GM19324 (cell line): Measurements from ENCODE around the gene DPY19L2.
"Not testable (repeated sequence)": the region's sequence is repeated elsewhere in the genome, so short reads cannot be mapped to it uniquely, and the experiment has no call there.

Source experiments
- ATAC-seq: cut with Tn5 transposase; IDR thresholded peaks from one replicate; pipeline ENCODE4 v1.9.1; 2021; ENCODE audit warnings: mild to moderate bottlenecking, moderate library complexity; ENCODE audit not compliant: unreplicated experiment, low FRiP score

DPY19L2 gene

DNA sequence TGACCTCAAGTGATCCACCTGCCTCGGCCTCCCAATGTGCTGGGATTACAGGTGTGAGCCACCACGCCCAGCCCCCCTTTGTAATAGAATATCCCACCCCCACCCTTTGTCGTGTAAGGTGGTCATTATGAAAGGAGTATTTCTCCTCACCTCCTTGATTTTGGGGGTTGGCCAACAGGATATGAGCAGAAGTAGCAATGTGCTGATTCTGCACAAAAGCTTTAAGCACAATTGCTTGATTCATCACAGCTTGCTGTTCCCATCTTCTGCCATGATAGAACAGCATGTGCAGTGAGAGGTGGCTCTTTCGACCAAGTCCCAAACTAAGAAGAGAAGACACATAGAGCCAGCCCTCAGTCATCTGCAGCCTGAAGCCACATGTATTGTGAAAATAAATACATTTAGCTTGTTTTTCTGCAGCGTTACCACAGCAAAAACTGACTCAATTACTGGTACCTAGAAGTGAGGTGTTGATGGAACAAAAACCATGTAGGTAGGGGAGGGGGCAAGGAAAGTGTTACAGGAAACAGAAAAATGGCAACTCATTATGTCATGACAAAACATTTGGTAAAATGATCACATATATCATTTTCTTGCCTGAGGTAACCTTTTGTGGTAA lies 122.9 kb downstream of the DPY19L2 start:
- ATAC-seq: not testable (repeated sequence)

DNA sequence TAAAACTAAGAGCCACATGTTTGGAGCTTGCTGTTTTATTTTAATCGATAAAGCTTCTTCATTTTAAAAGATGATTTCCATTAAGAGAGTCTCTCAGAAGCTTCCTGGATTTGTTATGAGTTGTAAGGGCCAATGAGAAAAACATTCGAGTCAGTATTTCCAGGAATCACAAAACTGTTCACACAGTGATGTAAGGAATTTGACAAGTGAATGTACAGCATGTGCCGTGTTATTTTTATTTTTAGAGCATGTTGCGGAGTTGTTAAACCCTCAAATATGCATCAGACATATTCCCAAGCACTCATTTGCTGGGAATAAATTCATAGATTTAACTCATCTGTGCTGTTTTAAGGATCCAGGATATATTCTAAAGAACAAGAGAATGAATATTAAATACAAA lies 129.6 kb downstream of the DPY19L2 start:
- not testable (repeated sequence) for ATAC-seq

DNA sequence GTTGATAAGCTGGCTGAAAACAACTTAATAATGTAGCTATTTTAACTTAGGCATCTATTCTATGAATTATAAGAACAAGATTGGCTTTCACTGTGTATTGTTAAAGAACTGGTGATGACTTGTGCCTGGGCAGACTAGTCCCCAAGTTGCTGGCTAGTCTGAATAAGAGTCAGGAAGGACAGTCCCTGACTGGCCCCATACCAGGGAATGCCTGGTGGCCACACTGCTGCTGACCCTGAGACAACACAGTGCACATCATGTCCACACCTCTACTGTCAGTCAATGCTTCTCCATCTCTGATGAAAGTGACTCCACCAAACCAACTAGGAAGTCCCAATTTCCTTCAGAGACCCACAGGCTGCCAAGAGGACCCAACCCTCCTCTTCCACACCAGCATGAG lies 130.5 kb downstream of the DPY19L2 start:
- ATAC-seq: not testable (repeated sequence)

DNA sequence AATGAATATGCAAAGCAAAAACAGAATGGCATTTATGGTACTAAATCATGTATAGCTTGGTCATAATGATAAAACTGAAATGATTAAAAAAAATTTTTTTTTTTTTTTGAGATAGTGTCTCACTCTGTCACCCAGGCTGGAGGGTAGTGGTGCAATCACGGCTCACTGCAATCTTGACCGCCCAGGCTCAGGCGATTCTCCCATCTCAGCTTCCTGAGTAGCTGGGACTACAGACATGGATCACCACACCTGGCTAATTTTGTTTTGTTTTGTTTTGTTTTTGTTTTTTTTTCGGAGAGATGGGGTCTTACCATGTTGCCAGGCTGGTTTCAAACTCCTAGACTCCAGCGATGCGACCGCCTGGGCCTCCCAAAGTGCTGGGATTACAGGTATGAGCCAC lies 138.7 kb downstream of the DPY19L2 start:
- ATAC-seq: not testable (repeated sequence)

DNA sequence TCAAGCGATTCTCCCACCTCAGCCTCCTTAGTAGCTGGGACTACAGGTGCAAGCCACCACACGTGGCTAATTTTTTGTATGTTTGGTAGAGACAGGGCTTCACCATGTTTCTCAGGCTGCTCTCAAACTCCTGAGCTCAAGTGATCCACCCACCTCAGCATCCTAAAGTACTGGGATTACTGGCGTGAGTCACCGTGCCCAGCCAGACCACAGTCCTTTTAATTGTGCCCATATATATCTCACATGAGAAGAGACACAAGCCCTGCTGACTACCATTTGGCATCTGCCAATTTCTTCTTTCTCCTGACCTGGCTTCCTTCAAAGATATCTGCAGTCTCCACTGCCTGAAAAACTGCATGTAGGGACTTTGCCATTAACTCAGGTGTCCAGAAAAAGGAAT lies 142.5 kb downstream of the DPY19L2 start:
- ATAC-seq: no peak

DNA sequence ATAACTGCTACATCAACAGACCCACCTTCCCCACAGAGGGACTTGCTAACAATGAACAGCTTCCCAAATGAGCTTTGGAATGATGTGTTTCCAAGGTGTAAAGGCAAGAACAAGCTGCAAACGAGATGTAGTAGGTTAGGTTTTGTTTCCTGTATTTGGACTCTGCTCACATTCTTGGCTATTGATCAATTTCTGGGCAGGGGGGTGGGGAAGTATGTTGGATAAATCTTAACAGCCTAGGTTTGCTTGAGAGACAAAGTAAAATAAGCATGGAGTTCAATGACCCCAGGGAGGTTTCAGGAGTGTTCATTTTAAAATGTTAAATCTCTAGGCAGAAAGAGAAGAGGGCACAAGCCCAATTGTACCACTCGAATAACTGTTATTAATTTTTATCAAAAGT lies 146.6 kb downstream of the DPY19L2 start:
- no peak for ATAC-seq
